Esophagus squamous epithelium (tissue), 4 donors: ENCODE data around the gene SLC7A6.

Source experiments
- POLR2A ChIP-seq, 4 donors: fragments of 450-650 bp; IDR thresholded peaks; one replicate each; pipeline ENCODE4 v1.6.1; 2017; ENCODE audit warnings: antibody characterized with exemption in 4 of 4, mild to moderate bottlenecking in 4 of 4, moderate library complexity in 3 of 4
- TF ChIP-seq, protein P1 (sequence below), 6 experiments: fragments of 450-650 bp in 4 of 6; fragments of 200-600 bp in 2 of 6; sonication (generic) in 2 of 6; IDR thresholded peaks; one replicate each; pipeline ENCODE4 v1.5.1; 2016 to 2019; ENCODE audit warnings: antibody characterized with exemption in 6 of 6, mild to moderate bottlenecking in 4 of 6, moderate library complexity in 4 of 6

DNA sequence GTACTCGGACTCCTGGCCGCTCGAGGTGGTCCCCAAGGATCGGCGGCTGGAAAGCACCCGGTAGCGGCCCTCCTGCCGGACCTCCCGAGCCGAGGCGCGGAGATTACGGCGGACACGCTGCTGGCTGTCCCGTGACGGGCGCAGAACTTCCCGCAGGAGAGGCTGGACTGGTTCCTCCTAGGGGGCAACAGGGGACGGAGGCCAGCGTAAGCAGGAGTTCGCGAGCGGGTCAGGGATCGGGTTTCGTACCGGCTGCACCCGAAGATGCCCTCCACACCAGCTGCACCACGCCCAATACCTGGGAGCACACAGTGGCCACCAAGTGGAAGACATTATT lies 46.1 kb downstream of the SLC7A6 start:
- TF ChIP-seq, protein P1, sequence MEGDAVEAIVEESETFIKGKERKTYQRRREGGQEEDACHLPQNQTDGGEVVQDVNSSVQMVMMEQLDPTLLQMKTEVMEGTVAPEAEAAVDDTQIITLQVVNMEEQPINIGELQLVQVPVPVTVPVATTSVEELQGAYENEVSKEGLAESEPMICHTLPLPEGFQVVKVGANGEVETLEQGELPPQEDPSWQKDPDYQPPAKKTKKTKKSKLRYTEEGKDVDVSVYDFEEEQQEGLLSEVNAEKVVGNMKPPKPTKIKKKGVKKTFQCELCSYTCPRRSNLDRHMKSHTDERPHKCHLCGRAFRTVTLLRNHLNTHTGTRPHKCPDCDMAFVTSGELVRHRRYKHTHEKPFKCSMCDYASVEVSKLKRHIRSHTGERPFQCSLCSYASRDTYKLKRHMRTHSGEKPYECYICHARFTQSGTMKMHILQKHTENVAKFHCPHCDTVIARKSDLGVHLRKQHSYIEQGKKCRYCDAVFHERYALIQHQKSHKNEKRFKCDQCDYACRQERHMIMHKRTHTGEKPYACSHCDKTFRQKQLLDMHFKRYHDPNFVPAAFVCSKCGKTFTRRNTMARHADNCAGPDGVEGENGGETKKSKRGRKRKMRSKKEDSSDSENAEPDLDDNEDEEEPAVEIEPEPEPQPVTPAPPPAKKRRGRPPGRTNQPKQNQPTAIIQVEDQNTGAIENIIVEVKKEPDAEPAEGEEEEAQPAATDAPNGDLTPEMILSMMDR (IDR thresholded peaks at IDR 0.05), result no peak
- TF ChIP-seq POLR2A (IDR thresholded peaks at IDR 0.05), result no peak
